ENCODE data around the gene SLC6A9.

The SLC6A9 gene

GRCh38 chr1:43981636-43982035 lies 49.6 kb downstream of the SLC6A9 start:
- DNase-seq: no peak

GRCh38 chr1:43981135-43981491 lies 50.1 kb downstream of the SLC6A9 start:
- DNase-seq: no peak

GRCh38 chr1:43980255-43981134 lies 50.8 kb downstream of the SLC6A9 start:
- no peak for DNase-seq

GRCh38 chr1:43979528-43980254 lies 51.6 kb downstream of the SLC6A9 start:
- no peak for DNase-seq

DNA sequence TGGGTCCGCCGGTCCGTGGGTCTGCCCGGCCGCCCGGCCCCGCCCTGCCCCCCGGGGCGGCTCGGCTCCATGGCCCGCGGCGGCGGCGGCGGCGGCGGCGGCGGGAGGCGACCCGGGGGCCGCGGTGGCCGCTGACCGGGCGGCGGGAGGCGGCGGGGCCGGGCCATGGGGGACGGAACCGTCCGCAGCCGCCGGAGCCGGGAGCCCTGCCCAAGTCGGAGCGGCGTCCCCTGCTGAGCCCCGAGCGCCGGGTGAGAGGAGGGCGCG lies 52.1 kb downstream of the SLC6A9 start:
- DNase-seq: no peak

- DNase-seq: peak in 1 of 4 experiments; percentile 20
Measured at GRCh38 chr1:43978551-43979260, 52.6 kb downstream of the SLC6A9 start, which contains the start of gene B4GALT2. TSS of gene B4GALT2 (plus strand) at chr1:43979210. CDS start at chr1:43981161, 1,951 bp downstream.

DNA sequence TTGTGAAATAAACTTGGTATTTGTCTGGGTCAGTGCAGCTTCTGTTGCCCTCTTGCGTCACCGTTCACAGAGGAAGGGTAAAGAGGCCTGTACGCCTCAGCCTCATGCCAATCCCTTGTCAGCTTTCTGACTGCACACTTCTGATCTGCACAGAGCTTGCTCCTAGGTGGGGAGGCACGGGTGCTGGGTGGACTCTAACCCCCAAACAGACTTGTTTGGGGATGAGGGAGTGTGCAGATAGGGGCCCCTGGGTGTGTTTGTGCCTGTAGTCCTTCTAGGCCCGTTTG lies 53.1 kb downstream of the SLC6A9 start:
- no peak for DNase-seq

DNA sequence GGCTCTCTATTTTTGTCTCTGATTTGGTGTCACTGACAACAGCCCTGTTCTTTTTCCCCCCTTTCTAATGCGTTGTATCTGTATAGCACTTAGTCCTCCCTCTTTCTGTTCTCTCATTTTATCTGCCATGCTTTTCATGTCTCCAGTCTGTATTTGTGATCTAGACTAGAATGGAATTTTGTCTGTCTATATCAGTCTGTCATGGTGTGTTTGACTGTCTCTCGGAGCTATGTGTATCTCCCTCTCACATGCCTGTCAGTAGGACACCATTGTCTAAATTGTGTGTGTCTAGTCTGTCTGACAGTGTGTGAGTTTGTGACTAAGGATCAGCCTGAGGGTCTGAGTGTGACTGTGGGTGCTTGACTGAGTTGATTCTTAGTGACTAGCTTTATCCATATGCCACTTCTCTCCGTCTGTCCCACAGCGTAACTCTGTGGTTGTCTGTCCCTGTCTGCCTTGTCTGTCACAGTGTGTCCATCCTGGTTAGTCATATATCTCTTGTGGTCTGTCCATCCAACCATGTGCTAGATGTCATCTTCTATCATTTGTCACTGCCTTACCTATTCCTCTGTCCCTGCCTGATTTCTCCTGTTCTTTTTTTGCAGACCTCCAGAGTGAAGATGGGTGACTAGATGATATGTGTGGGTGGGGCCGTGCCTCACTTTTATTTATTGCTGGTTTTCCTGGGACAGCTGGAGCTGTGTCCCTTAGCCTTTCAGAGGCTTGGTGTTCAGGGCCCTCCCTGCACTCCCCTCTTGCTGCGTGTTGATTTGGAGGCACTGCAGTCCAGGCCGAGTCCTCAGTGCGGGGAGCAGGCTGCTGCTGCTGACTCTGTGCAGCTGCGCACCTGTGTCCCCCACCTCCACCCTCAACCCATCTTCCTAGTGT lies 53.6 kb downstream of the SLC6A9 start:
- no peak for DNase-seq

- DNase-seq: no peak
Measured at GRCh38 chr1:43976890-43977289, 54.4 kb downstream of the SLC6A9 start.

GRCh38 chr1:43976045-43976444 lies 55.2 kb downstream of the SLC6A9 start:
- DNase-seq: no peak

GRCh38 chr1:43975249-43975961 lies 55.9 kb downstream of the SLC6A9 start:
- DNase-seq: peak in 1 of 4 experiments; percentile 26

DNA sequence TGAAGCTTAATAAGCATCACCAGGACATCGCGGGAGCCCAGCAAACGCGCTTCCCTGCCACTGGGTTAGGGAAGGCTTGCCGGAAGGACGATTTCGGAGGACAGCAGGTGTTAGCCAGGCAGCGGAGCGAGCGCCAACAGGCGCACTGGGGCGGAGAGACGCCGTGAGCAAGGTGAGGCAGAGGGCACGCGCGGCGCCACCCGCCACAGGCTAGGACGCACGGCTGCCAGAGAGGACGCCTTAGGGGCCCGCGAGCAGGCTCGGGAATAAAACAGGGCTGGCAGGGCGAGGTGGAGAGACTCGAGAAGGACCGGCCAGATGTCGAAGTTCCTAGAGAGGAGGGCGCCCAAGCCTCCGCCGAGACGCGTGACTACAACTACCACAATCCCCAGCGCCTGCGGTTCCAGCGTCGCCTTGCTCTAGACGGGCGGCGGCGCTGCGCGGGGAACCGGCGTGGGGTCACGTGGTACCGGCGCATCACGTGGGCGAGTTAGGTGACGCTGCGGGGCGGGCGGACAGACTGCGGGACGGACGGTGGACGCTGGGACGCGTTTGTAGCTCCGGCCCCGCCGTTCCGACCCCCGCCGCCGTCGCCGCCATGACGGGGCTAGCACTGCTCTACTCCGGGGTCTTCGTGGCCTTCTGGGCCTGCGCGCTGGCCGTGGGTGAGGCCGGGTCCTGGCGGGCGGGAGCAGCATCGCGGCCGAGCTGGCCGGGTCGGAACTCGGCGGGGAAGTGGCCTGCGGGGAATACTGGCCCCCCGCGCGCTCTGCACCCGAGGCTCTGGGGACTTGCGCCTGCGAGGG lies 56.6 kb downstream of the SLC6A9 start, which contains the start of gene ATP6V0B:
TSS of gene ATP6V0B (plus strand) at position 518 of the 806 bp plus-strand sequence. CDS start at position 599, 81 bp downstream.
- DNase-seq: peak; percentile 82 to 91 (median 87)

- DNase-seq: no peak
Measured at GRCh38 chr1:43973981-43974442, 57.2 kb downstream of the SLC6A9 start.

DNA sequence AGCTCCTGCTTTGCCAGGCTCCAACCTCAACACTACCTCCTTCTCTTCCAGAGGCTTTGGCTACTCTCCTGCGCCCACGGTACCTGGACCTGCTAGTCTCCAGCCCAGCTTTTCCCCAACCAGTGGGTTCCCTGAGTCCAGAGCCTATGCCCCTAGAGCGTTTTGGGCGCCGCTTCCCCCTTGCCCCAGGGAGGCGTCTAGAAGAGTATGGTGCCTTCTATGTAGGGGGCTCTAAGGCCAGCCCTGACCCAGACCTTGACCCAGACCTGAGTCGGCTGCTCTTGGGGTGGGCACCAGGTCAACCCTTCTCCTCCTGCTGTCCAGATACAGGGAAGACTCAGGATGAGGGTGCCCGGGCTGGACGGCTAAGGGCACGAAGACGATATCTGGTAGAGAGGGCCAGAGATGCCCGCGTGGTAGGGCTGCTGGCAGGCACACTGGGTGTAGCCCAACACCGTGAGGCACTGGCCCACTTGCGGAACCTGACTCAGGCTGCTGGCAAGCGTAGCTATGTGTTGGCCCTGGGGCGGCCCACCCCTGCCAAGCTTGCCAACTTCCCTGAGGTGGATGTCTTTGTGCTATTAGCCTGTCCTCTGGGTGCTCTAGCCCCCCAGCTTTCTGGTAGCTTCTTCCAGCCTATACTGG lies 59.8 kb downstream of the SLC6A9 start:
- no peak for DNase-seq

- no peak for DNase-seq
Measured at GRCh38 chr1:43970911-43971310, 60.4 kb downstream of the SLC6A9 start.

DNA sequence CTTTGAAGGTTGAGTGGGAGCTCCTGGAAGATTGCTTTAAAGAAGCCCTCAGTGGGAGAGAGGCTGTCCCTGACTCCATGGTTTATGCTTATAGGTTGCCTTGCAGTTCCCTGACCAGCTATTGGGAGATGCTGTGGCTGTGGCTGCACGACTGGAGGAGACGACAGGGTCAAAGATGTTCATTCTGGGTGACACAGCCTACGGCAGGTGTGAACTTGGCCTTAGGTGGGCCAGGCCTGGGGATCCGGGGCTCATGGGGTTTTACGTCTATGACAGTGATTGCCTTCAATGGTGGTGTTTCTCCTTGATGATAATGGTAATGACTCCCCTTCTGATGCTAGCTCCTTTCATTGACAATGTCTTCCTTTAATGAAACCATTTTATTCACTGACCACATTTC lies 60.8 kb downstream of the SLC6A9 start:
- DNase-seq: no peak

- peak; percentile 77 to 91 (median 86) for DNase-seq
Measured at GRCh38 chr1:43969746-43970466, 61.4 kb downstream of the SLC6A9 start, which contains the start of gene DPH2. TSS of gene DPH2 (plus strand) at chr1:43970010. CDS start at chr1:43970176, 166 bp downstream.

DNA sequence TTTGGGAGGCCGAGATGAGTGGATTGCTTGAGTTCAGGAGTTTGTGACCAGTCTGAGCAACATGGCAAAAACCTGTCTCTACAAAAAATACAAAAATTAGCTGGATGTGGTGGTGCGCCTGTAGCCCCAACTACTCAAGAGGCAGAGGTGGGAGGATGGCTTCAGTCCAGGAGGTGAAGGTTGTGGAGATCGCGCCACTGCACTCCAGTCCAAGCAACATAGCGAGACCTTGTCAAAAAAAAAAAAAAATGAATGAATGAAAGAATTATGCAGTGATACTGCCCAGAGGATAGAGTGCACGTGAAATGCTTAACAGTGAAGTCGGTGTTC lies 61.9 kb downstream of the SLC6A9 start:
- no peak for DNase-seq

DNA sequence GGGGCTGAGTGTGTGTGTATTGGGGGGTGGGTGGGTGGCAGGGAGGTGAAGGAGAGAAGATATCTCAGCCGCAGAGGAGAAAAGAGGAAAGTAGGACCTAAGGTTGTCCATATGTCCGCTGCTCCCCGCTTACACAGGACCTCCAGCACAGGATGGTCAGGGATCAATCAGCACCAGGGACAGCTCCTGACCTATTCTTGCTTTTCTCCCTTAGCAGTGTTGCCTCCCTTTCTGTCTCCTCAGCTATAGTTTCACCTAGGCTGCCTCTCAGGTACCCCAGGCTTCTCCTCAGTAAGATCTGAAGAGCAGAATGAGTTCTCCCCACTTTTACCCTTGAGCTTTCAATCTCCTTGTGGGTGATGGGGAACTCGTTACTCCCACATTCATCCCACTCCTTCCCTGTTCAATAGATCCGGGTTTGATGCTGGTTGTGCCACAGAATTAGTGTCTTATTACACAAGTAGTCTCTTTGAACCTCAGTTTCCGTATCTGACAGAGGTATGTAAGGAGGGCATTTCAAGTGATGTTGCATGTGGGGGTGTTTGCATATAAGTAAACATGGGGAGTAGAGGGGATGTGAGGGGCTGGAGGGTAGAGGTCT lies 62.8 kb downstream of the SLC6A9 start:
- no peak for DNase-seq

Measured in activated naive CD4-positive, alpha-beta T cell (primary cell).